Progenitor cell of endocrine pancreas (in vitro differentiated cells): ENCODE results near the gene PPP2R3B. TPM values are rescaled to one million over a fixed set of nuclear protein-coding genes. Genes with fewer than 3 reads are reported as not detected.
A peak's percentile ranks its signal among the peaks of the same experiment; 100 is the strongest.

ENCODE experiments used
- DNase-seq: peaks from one replicate; pipeline ENCODE4 v3.0.0; 2021; ENCODE audit warnings: low spot score; ENCODE audit not compliant: unreplicated experiment
- H3K27ac Mint-ChIP-seq: 2 replicates; pipeline ENCODE4 v1.8.0; 2021; ENCODE audit warnings: mild to moderate bottlenecking, moderate library complexity, mixed read lengths
- H3K27me3 Mint-ChIP-seq: 2 replicates; pipeline ENCODE4 v1.8.0; 2021; ENCODE audit warnings: mixed read lengths
- H3K36me3 Mint-ChIP-seq: 2 replicates; pipeline ENCODE4 v1.8.0; 2022; ENCODE audit warnings: mixed read lengths; ENCODE audit not compliant: insufficient read depth
- H3K4me1 Mint-ChIP-seq: 2 replicates; pipeline ENCODE4 v1.8.0; 2021; ENCODE audit warnings: low read depth, mixed read lengths
- H3K4me3 Mint-ChIP-seq: 2 replicates; pipeline ENCODE4 v1.8.0; 2021; ENCODE audit warnings: low read depth, mild to moderate bottlenecking, moderate library complexity, mixed read lengths
- H3K9me3 Mint-ChIP-seq: 2 replicates; pipeline ENCODE4 v1.8.0; 2021; ENCODE audit warnings: low read depth, mixed read lengths
- CTCF ChIP-seq: fragments of 200-600 bp; sonication (generic); IDR thresholded peaks from one replicate; pipeline ENCODE4 v1.5.0; 2021; ENCODE audit warnings: antibody characterized with exemption, mild to moderate bottlenecking; ENCODE audit not compliant: unreplicated experiment
- total RNA-seq: library from RNA; stranded (reverse); gene quantifications from 2 replicates; pipeline ENCODE4 v1.2.1, GENCODE V29; 2021

The PPP2R3B gene
- total RNA-seq, 1 donor from 2014 or later: 72.6 TPM

GRCh38 chrX:312621-313331, 73.9 kb downstream of the PPP2R3B start:
- peaks cover 15% of the 10 kb centered on the region for H3K36me3 Mint-ChIP-seq
- H3K9me3 Mint-ChIP-seq: no peaks in the 10 kb centered on the region
- no peaks in the 10 kb centered on the region for H3K27me3 Mint-ChIP-seq
- peaks cover under 1% of the 10 kb centered on the region for H3K4me1 Mint-ChIP-seq
- H3K27ac Mint-ChIP-seq: no peak overlapping the region
- DNase-seq: no peak
- TF ChIP-seq CTCF: no peak
- no peak overlapping the region for H3K4me3 Mint-ChIP-seq

- Mint-ChIP-seq H3K36me3 (peaks cover 21% of the 10 kb centered on the region), H3K9me3 (no peaks in the 10 kb centered on the region), H3K27me3 (no peaks in the 10 kb centered on the region), H3K4me1 (no peaks in the 10 kb centered on the region), H3K27ac (peak overlapping the region; percentile 84), H3K4me3 (no peak overlapping the region)
- DNase-seq: no peak
- TF ChIP-seq CTCF: no peak
Measured at GRCh38 chrX:311156-312129, 75.3 kb downstream of the PPP2R3B start.

GRCh38 chrX:310621-311155, 76.0 kb downstream of the PPP2R3B start:
- Mint-ChIP-seq H3K4me1 (no peaks in the 10 kb centered on the region), H3K9me3 (no peaks in the 10 kb centered on the region), H3K36me3 (peaks cover 25% of the 10 kb centered on the region), H3K27me3 (no peaks in the 10 kb centered on the region), H3K27ac (no peak overlapping the region), H3K4me3 (no peak overlapping the region)
- TF ChIP-seq CTCF: no peak
- no peak for DNase-seq

GRCh38 chrX:308821-309520, 77.7 kb downstream of the PPP2R3B start:
- Mint-ChIP-seq H3K4me1 (no peaks in the 10 kb centered on the region), H3K36me3 (peaks cover 33% of the 10 kb centered on the region)
- DNase-seq: no peak

More at GRCh38 chrX:308821-309520, 77.7 kb downstream of the PPP2R3B start:
- H3K27me3 Mint-ChIP-seq: no peaks in the 10 kb centered on the region
- TF ChIP-seq CTCF: no peak
- H3K9me3 Mint-ChIP-seq: no peaks in the 10 kb centered on the region
- no peak overlapping the region for H3K27ac Mint-ChIP-seq
- no peak overlapping the region for H3K4me3 Mint-ChIP-seq
